NCI-H82 treated with DMSO at 0.1 percent for 48 hours (cell line): Measurements from ENCODE around the gene C6orf120.

Experiments
- DNase-seq: peaks from one replicate; lab custom pipeline; 2025; ENCODE audit not compliant: unreplicated experiment; lab: John Stamatoyannopoulos, UW

The C6orf120 gene

DNA sequence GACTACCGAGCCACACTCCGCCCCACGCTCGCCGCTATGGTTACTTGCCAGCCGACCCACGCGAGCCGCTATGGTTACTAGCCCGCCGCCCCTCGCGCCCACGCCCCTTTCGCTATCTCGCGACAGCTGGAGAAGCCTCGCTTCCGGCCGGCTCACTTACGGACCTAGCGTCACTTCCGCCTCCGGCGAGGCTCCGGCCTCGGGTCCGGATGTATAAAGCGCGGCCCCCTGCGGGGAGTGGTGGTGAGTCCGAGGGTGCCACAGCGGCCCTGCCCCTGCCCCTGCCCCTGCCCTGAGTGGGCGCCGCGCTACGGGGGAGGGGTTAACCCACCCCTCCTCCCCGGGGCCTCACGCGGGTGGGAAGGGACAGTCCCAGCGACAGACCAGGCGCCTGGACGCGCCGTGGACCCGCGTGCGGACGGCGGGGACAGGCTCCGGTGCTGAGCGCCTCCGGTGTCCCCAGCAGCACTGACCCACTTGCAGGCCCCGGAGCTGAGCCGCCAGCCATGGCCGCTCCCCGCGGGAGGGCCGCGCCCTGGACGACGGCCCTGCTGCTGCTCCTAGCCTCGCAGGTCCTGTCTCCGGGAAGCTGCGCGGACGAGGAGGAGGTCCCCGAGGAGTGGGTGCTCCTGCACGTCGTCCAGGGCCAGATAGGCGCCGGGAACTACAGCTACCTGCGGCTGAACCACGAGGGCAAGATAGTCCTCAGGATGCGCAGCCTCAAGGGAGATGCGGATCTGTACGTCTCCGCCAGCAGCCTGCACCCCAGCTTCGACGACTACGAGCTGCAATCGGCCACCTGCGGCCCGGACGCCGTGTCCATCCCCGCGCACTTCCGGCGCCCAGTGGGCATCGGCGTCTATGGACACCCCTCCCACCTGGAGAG, at the start of gene C6orf120, which contains the start of gene WDR27:
TSS of gene C6orf120 (plus strand) at position 173 of the 886 bp plus-strand sequence. CDS start at position 507, 334 bp downstream.
TSS of gene WDR27 (minus strand) at position 76 of the 886 bp plus-strand sequence. CDS start 13,024 bp downstream, outside the sequence.
- DNase-seq = peak; percentile 74

DNA sequence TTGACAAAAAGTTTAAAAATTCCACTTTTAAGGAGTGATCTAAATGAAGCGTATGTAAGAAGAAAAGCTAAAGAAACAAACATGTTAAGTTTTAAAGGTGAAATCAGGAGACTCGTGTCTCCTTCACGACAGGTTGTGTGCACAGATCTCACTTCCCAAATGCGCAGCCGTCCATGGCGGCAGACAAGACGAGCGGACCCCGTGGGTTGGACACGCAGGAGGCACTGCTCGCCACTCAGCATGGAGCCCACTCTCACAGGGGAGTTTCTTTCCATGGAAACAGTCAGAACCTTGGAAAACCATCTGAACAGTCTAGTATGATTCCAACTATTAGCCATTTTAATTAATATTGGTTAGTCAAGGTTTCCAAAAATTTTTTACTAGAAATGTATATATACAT, 49.0 kb upstream of the C6orf120 start:
- no peak for DNase-seq

DNA sequence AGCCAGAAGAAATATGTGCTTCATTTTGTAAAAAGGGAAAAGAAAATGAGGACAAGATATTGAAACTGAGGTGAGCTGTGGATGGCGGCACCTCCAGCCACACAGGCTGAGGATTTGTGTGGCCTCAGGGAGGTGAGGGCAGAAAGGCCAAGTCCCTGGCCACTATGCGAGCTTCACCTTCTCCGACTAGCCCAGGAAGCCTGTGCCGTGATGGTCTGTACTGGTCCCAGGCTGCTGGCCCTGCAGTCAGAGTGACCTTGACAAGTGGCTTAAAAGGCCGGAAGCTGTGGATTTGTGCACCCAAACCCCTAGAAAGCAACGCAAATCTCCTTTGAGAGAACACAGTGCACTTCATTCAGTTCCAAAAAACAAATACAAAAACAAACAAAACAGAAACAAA, 48.2 kb upstream of the C6orf120 start:
- no peak for DNase-seq

DNA sequence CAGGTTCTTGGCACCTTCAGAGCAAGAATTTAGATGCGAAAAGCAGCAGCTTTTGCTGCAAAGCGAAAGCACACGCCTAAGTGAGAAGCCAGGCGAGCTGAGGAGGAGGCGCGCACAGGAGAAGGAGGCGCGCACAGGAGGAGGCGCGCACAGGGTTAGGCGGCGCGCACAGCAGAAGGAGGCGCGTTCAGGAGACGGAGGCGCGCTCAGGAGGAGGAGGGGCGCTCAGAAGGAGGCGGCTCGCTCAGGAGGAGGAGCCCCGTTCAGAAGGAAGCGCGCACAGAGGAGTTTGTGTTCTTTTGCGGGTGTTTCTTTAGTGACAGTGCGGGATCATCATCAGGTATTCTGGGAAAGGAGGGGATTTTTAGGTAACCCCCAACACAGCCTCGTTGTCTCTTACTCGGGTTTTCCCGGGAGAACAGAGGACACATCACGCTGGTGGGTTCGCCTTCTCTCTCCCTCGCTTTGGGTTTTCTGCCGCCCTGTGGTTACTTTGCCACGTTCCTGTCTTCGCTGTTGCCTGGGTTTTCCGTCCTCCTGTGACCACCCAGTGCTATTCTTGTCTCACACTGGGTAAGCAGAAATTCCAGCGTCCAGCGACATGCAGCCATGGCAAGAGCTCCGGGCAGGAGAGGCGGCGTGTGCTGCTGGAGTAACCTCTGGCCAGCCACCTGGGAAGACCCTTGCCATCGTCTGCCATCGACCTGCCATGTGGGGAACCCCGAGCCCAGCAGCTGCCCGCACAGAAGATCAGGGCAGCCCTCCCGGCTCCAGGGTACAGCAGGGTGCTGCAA, 47.1 kb upstream of the C6orf120 start:
- no peak for DNase-seq

DNA sequence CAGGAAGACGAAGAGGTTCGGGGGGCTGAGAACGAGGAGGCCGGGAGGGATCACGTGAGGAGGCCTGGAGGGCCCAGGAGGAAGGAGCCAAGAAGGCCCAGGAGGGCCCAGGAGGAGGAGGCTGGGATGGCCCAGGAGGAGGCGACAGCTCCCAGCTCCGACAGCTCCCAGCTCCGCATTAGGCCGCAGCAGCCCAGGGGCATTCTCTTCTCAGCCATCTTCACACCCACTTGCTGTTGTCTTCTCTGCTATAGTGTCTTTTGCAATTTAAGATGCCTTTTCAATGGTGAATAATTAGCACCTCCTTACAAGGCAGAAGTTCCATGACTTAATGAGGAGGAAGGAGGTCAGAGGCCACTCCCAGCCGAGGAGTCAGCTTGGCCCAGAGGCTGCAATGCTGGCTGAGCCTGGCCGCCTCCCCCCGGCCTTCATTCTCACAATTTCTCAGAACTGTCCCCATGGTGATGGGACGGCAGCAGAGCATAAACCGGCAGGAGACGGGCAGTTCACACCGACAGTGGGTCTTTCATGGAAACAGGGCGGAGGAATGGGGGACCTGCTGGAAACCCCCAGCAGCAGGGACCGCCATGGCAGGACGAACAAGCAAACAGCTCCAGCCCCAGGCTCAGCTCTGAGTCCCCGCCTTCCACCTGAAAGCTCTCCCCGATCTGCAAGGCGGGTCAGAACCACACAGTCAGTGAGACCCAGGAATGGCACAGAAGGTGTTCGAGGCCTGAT, 45.2 kb upstream of the C6orf120 start:
- DNase-seq = no peak

DNA sequence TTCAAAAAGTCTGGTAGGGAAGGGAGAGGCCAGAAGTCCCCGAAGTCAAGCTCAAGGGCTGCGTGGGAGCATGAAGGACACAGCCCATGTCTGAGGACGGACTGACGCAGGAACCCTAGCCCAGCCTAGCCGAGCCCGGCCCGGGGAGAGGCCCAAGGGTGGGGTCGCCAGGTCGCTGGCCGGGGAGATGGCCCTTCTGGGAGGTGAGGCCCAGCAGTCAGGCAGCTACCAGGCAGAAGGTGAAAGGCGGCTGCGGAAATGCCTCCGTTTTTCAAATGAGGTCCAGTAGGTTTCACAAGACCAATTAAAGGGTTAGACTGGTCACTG, 44.7 kb upstream of the C6orf120 start:
- DNase-seq = no peak

DNA sequence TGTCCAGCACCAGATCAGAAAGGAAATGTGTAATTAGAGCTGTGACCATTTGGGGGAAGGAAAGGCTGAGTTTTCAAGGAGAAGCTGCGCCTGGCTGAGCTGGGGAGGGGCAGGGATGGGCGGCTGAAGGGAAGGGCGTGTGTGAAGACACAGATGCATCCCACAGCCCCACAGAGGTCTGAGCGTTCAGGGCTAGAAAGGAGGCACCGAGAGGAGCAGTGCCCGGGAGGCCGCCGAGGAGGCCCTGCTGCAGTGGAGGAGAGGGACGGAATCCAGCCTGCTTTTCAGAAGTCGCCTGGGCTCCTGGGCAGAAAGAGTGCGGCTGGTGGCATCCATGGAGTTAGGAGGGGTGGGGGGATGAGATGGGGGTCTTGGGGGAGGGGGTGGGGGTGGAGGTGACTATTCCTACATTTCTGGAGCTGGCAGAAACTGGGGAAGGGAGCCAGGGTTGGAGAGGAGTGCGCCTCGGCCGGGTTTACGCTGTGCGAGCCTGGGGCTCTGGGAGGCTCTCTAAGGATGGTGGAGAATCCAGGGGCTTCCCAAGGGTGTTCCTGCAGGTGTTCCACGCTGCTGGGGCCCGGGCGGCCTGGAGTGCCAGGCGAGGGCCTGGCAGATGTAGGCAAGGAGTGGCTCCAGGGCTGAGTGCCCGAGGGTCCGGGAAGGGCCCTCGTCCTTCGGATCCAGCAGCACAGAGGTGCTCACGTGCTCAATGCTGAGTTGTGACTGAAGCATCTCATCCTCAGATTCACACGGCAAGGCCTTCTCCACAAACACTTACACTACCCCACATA, 41.9 kb upstream of the C6orf120 start:
- no peak for DNase-seq

DNA sequence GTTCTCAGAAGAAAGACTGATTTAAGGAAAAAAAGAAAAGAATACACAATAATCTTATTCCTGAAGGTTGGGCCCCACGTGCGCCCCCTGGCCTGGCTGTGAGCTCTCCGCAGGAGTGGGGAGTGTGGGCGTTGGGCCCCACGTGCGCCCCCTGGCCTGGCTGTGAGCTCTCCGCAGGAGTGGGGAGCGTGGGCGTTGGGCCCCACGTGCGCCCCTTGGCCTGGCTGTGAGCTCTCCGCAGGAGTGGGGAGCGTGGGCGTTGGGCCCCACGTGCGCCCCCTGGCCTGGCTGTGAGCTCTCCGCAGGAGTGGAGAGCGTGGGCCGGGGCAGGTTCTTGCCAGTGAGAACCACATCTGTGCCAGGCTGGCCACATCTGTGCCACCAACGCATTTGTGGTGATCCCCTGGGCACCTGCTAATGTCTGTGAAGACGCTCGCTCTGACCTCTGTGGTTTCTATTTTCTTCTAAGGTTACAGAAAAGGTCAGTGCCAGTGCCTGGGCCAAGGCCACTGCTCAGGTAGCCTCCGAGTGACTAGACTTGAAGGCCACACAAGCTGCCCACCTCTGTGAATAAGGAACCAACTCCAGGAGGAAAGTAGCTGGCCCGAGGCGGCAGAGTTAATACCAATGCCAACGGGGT, 41.1 kb upstream of the C6orf120 start:
- DNase-seq = no peak

DNA sequence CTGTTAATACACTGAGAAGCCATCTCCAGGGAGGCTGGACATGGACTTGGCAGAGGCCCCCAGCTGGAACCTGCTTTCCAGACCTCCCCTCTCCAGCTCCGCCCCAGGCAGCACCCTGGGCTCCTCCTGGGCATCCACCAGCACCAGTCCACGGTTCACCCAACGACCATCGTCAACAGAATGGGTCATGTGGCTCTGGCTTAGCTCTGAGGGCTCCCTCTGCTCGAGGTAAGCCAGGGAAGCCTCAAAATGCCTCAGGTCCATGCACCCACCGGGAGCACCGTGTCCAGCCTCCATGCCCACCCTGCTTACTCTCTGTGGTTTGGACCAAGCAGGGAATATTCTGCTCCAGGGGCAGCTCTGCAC, 40.6 kb upstream of the C6orf120 start:
- DNase-seq = no peak

DNA sequence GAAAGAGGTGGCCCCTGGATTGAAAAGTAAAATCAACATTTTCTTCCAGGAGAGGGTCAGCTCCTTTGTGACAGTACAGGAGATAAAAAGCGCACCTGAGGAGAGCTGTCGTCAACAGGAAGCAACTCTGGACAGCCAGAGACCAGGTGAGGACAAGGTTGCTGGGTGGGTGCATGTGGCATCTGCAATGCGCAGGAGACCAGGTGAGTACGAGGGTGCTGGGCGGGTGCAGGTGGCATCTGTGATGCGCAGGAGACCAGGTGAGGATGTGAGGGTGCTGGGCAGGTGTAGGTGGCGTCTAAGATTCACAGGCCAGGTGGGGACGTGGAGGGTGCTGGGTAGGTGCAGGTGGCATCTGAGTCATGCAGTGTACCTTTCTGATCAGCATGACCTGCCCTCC, 38.5 kb upstream of the C6orf120 start:
- no peak for DNase-seq

DNA sequence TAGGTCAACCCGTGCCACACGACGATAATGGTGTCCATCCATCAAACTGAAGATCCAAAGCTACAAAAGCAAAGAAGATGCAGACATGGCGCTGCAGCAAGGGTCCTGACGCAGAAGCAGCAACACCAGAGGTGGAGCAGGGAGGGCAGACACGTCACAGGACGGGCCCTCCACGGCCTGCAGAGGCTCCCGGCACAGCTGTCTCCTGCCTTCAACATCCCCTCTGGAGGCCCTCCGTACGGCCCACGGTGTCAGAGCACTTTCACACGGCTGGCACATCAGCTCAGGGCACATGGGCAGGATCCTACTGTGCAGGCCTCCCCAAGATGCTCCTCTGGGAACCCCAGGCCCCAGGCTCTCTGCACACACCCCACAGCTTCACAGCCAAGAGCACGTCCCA, 37.7 kb upstream of the C6orf120 start:
- DNase-seq = no peak

DNA sequence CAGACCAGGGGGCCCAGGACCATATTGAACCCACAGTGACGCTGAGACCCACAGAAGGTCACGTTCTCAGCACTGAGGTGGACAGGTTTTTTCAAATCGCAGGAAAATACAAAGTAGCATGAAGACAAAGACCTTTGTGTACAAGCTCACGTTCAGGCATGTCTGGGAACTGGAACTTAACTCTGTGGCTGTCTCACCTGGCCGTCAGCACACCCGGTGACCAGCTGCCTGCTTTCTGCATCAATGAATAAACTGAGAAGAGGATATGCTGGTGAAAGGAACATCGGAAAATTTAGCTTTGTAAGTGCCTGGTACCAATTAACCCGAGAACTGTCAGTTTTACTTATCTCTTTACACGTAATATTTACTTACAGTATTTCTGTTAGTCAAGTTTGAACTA, 36.6 kb upstream of the C6orf120 start:
- no peak for DNase-seq

DNA sequence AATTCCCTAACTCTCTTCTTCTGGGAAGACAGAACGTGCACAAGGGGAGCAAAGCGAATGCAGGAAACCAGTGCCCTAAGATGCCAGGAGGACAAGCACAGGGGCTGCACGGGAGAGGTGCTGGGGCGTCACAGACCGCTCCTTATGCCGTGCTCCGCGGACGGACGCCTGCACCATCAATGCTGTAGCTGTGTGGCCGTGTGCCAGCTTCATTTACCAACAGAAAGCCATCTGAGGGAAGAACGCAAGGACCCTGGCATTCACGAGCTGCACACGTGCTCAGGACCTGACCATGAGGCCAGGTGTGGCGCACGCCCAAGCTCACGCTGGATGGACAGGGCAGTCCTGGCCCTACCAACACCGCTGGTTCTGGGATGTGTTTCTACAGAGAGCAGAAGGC, 35.5 kb upstream of the C6orf120 start:
- DNase-seq = no peak

DNA sequence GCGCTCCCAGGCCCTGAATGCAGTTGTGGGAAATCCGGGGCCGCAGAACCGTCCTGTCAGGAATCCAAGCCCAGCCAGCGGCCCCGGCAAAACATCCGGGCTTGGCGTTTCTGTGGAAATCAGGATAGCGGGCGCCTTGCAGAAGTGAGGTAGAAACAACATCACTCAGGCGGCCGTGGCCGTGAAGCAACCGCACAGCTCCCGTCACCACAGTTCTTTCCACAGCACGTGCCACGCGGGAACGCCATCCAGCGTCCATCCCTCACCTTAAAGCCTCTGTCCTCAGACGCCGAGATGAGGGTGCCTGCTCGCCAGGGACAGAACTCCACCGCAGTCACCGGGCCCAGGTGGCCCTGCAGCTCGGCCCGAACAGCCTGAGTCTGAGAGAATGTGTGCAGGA, 34.2 kb upstream of the C6orf120 start:
- DNase-seq = no peak

DNA sequence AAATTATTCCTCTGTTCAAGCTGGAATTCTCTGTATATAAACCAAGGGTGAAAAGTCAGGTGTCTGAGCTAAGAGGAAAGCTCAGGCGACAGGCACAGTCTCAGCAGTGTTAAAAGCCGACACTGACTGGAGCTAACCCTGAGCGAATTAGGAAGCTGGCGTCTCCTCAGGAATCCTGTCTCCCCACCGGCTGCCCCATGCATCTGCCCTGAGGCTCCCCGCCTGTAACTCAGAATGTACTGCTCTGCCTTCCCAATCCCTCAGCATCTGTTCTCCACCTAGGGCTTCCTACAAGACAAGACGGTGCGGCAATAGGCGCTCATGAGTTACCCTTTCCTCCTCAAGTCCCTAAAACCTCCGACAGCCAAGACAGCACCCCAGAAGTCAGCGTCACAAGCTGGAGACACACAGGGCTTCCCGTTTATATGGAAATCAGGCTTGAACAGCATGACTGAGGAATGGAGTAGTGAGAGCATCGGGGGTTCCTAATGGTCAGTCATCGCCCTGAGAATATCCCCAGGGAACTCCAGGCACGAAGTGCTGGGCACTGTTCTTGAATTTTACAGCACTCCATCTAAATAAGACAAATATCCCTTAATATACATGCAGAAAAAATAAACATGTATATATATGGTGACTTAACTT, 33.6 kb upstream of the C6orf120 start:
- DNase-seq = no peak

DNA sequence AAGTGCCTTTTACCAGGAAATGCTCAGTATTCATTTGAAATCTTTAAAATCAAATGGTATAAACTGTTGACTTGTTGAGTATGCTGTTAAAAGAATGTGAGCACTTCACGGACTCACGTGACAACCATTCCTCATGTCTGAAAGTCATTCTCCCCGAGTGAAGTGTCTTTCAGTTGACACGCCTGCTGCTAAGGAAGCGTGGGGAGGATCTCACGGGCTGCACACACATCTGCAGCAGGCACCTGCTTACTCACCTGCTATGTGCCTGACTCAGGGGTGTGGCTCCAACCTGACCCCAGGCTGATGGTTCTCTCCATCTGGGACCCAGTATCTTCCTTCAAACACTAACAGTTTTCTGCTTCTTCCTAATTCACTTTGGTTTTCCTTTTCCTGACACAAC, 32.8 kb upstream of the C6orf120 start:
- DNase-seq = no peak

DNA sequence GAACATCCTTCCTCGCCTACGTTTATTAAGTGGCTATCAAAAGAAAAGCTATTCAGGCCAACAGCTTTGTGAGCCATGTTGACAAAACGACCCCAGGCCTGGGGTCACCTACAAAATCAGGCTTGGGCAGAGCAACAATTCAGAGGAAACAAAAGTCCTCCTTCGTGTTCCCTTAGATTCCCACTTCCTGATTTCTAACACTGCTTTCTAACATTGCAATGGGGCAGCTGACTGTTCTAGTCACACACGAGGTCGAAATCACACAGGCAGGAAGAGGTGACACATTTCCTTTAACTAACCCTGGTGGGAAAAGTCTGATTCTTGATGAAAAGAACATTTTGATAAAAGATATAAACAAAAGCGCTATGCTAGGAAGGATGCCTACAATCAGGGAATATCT, 32.0 kb upstream of the C6orf120 start:
- no peak for DNase-seq

DNA sequence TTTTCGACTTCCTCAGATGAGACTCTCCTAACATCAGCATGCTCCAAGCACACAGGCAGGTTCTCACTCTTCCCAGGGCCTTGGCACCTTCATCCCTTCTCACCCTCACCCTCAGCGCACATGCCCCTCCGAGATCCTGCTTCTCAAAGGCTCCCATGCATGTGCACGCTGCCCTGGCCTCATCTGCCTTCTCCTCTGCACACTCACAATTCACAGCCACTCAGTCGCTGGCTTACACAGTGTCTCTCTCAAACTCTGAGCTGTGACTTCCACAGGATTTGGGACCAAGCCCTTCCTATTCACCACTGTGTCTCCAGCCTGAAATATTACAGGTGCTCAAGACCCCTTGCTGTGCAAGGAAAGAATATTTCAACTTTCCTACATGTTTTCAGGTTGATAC, 30.4 kb upstream of the C6orf120 start:
- no peak for DNase-seq

DNA sequence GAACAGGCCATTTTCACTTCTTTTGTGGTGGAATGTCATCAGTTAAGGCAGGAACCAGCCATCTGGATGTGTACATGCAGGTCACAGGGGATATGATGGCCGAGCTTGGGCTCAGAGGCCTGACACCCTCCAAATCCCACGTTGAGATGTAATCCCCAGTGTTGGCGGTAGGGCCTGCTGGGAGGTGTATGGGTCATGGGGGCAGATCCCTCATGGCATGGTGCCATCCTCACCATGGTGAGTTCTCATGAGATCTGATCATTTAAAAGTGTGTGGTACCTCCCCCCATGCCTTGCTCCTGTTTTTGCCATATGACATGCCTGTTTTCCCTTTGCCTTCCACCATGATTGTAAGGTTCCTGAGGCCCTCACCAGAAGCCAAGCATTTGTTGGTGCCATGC, 26.9 kb upstream of the C6orf120 start:
- no peak for DNase-seq

DNA sequence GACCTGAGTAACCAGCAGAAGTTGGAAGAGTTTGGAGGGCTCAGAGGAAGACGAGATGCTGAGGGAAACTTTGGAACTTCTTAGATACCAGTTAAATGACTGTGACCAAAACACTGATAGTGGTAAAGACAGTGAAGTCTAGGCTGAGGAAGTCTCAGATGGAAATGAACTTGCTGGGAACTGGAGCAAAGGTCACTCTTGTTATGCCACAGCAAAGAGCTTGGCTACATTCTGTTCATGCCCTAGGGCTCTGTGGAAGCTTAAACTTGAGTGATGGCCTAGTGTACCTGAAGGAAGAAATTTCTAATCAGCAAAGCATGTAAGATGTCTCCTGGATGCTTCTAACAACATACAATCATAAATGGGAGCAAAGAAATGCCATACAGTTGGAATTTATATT, 24.8 kb upstream of the C6orf120 start:
- no peak for DNase-seq
